Neutrophil (primary cell): ENCODE data around the gene CCM2.

Experiments
- H3K27ac ChIP-seq: fragments of 200-600 bp; sonication (generic); 2 replicates; pipeline ENCODE4 v1.5.1; 2016; ENCODE audit warnings: mild to moderate bottlenecking, moderate library complexity
- H3K27me3 ChIP-seq: fragments of 200-600 bp; sonication (generic); 2 replicates; pipeline ENCODE4 v1.6.0; 2016; ENCODE audit warnings: mild to moderate bottlenecking
- H3K36me3 ChIP-seq: fragments of 200-600 bp; sonication (generic); 2 replicates; pipeline ENCODE4 v1.5.1; 2017
- H3K4me1 ChIP-seq, 2 experiments: fragments of 200-600 bp in 1 of 2; sonication (generic) in 1 of 2; 1 replicate in 1 of 2; 2 replicates in 1 of 2; pipeline versions ENCODE4 v1.5.1 to v1.6.1; 2013 to 2016; ENCODE audit warnings: low read depth in 1 of 2, low read length in 1 of 2, mild to moderate bottlenecking in 1 of 2, moderate library complexity in 1 of 2; ENCODE audit not compliant: control insufficient read depth in 1 of 2, insufficient read depth in 1 of 2
- H3K4me3 ChIP-seq, 2 experiments: fragments of 200-600 bp in 1 of 2; sonication (generic) in 1 of 2; 1 replicate in 1 of 2; 2 replicates in 1 of 2; pipeline ENCODE4 v1.5.1; 2013 to 2016; ENCODE audit warnings: low read depth in 1 of 2, low read length in 1 of 2, mild to moderate bottlenecking in 1 of 2, moderate library complexity in 1 of 2
- H3K9me3 ChIP-seq: fragments of 200-600 bp; sonication (generic); 2 replicates; pipeline ENCODE4 v1.5.1; 2016
- CTCF ChIP-seq: fragments of 200-600 bp; sonication (generic); IDR thresholded peaks from 2 replicates; pipeline ENCODE4 v1.5.1; 2016; ENCODE audit warnings: antibody characterized with exemption

The CCM2 gene

GRCh38 chr7:45074528-45075354 is 74.7 kb downstream of the CCM2 start:
- Histone ChIP-seq H3K4me1 (peaks cover 10 to 16% of the 10 kb centered on the region in 2 experiments), H3K4me3 (no peak overlapping the region), H3K36me3 (peaks cover 83% of the 10 kb centered on the region), H3K9me3 (no peaks in the 10 kb centered on the region), H3K27me3 (no peaks in the 10 kb centered on the region), H3K27ac (peak overlapping the region; percentile 33)
- no peak for TF ChIP-seq CTCF

GRCh38 chr7:45075355-45075644 is 75.3 kb downstream of the CCM2 start:
- H3K9me3 ChIP-seq = no peaks in the 10 kb centered on the region

GRCh38 chr7:45075871-45076796 is 76.1 kb downstream of the CCM2 start:
- Histone ChIP-seq H3K27ac (no peak overlapping the region), H3K4me3 (no peak overlapping the region), H3K9me3 (no peaks in the 10 kb centered on the region), H3K4me1 (peaks cover 10 to 16% of the 10 kb centered on the region in 2 experiments), H3K27me3 (no peaks in the 10 kb centered on the region), H3K36me3 (peaks cover 69% of the 10 kb centered on the region)
- no peak for TF ChIP-seq CTCF

More at GRCh38 chr7:45075355-45075644, 75.3 kb downstream of the CCM2 start:
- Histone ChIP-seq H3K36me3 (peaks cover 77% of the 10 kb centered on the region), H3K4me3 (no peak overlapping the region), H3K27ac (peak overlapping the region; percentile 33), H3K27me3 (no peaks in the 10 kb centered on the region), H3K4me1 (peaks cover 10 to 16% of the 10 kb centered on the region in 2 experiments)
- TF ChIP-seq CTCF = no peak

- TF ChIP-seq CTCF = no peak
- Histone ChIP-seq H3K4me3 (no peak overlapping the region), H3K27me3 (no peaks in the 10 kb centered on the region), H3K27ac (no peak overlapping the region), H3K4me1 (peaks cover 4 to 8% of the 10 kb centered on the region in 2 experiments), H3K9me3 (no peaks in the 10 kb centered on the region), H3K36me3 (peaks cover 61% of the 10 kb centered on the region)
These were observed 76.9 kb downstream of the CCM2 start for GRCh38 chr7:45076946-45077345.

GRCh38 chr7:45077579-45077978 is 77.6 kb downstream of the CCM2 start:
- peaks cover 0 to 2% of the 10 kb centered on the region in 2 experiments for H3K4me1 ChIP-seq
- no peak overlapping the region for H3K4me3 ChIP-seq
- H3K27me3 ChIP-seq = no peaks in the 10 kb centered on the region
- no peak for TF ChIP-seq CTCF
- no peaks in the 10 kb centered on the region for H3K9me3 ChIP-seq
- H3K36me3 ChIP-seq = peaks cover 55% of the 10 kb centered on the region
- H3K27ac ChIP-seq = no peak overlapping the region
